Dendritic cell treated with granulocyte-macrophage colony-stimulating factor and Interleukin-4, amounts not matched to agents 40 ng/mL and 50 ng/mL, for 4 days (primary cell): ENCODE data around the gene TBX3.

Source experiments
- H3K27ac Mint-ChIP-seq: one replicate; pipeline ENCODE4 v1.8.0; 2022; ENCODE audit warnings: mild to moderate bottlenecking, mixed read lengths
- H3K27me3 Mint-ChIP-seq: one replicate; pipeline ENCODE4 v1.8.0; 2022; ENCODE audit warnings: mild to moderate bottlenecking, mixed read lengths
- H3K36me3 Mint-ChIP-seq: one replicate; pipeline ENCODE4 v1.8.0; 2022; ENCODE audit warnings: low read depth, mixed read lengths
- H3K4me1 Mint-ChIP-seq: one replicate; pipeline ENCODE4 v1.8.0; 2022; ENCODE audit warnings: low read depth, mixed read lengths
- H3K4me3 Mint-ChIP-seq: one replicate; pipeline ENCODE4 v1.8.0; 2022; ENCODE audit warnings: mild to moderate bottlenecking, moderate library complexity, mixed read lengths
- H3K9me3 Mint-ChIP-seq: one replicate; pipeline ENCODE4 v1.8.0; 2022; ENCODE audit warnings: mixed read lengths
- intact Hi-C: fragments of 100-400 bp; cut with micrococcal nuclease; formaldehyde crosslinking; loops from one replicate; pipeline ENCODE4 v1.15.0; 2022

Gene TBX3

DNA sequence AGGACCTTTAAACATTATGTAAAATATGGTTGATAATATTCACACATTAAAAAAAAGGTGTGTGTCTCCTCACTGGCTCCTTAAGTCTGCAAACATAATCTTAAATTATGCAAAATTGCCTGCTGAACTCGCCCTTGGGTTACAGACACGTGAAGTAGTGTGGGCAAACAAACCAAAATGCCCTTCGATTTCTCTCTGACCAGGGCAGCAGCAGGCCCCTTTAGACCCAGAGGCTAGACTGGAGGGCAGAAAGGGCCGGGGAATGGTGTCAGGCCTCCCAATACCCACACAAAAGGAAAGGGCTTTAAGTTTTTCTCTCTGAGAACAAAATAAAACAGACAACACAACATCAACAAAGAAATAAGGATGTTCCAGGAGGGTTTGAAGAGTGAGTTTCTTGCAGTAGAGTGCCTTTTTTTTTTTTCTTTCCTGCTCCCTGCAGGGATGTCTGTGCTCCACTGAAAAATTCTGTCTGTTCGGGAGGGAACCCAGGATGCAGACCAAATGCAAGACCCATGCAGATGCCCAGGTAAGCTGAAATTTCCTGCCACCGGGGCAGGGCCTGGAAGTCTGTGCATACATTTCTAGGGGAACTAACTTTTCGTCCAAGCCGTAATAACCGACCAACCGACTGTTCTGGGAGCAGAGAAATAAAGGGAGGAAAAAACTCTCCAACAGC lies 1.7 kb downstream of the TBX3 start:
- no peaks in the 10 kb centered on the region for H3K9me3 Mint-ChIP-seq
- no peak overlapping the region for H3K27ac Mint-ChIP-seq
- peaks cover 97% of the 10 kb centered on the region for H3K27me3 Mint-ChIP-seq
- intact Hi-C loops, result no loop called here
- H3K36me3 Mint-ChIP-seq, result no peaks in the 10 kb centered on the region
- H3K4me3 Mint-ChIP-seq, result no peak overlapping the region
- H3K4me1 Mint-ChIP-seq, result peaks cover 24% of the 10 kb centered on the region

GRCh38 chr12:114681116-114681871 lies 2.7 kb downstream of the TBX3 start:
- intact Hi-C loops, result no loop called here
- peaks cover 92% of the 10 kb centered on the region for H3K27me3 Mint-ChIP-seq
- H3K4me3 Mint-ChIP-seq, result no peak overlapping the region
- no peaks in the 10 kb centered on the region for H3K9me3 Mint-ChIP-seq
- H3K36me3 Mint-ChIP-seq, result no peaks in the 10 kb centered on the region
- peaks cover 17% of the 10 kb centered on the region for H3K4me1 Mint-ChIP-seq
- H3K27ac Mint-ChIP-seq, result no peak overlapping the region

- peaks cover 17% of the 10 kb centered on the region for H3K4me1 Mint-ChIP-seq
Observed at GRCh38 chr12:114680604-114681069, 3.3 kb downstream of the TBX3 start.

DNA sequence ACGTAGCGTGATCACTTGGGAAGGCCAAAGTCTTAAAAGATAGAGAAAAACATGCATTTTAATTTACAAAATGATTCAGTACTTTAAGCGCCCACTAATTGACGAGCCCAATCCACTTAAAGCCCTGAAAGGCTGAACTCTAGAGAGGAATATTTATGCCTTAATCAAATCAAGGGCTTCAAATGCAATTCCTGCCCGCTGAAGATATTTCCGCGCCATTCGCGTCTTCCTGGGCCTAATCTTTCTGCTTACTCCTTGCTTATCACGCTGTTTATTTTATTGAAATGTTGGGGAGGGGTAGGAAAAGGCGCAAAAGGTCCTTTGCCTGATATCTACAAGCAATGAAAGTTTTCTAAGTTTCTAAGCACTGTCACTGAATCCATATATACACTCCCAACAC lies 4.0 kb downstream of the TBX3 start:
- H3K9me3 Mint-ChIP-seq, result no peaks in the 10 kb centered on the region
- H3K27ac Mint-ChIP-seq, result no peak overlapping the region
- peaks cover 92% of the 10 kb centered on the region for H3K27me3 Mint-ChIP-seq
- intact Hi-C loops, result no loop called here
- no peak overlapping the region for H3K4me3 Mint-ChIP-seq
- no peaks in the 10 kb centered on the region for H3K36me3 Mint-ChIP-seq
- peaks cover 17% of the 10 kb centered on the region for H3K4me1 Mint-ChIP-seq

More at GRCh38 chr12:114680604-114681069, 3.3 kb downstream of the TBX3 start:
- no peak overlapping the region for H3K27ac Mint-ChIP-seq
- no peak overlapping the region for H3K4me3 Mint-ChIP-seq
- H3K36me3 Mint-ChIP-seq, result no peaks in the 10 kb centered on the region
- intact Hi-C loops, result no loop called here
- no peaks in the 10 kb centered on the region for H3K9me3 Mint-ChIP-seq
- H3K27me3 Mint-ChIP-seq, result peaks cover 92% of the 10 kb centered on the region

GRCh38 chr12:114679452-114679875 lies 4.5 kb downstream of the TBX3 start:
- no peaks in the 10 kb centered on the region for H3K9me3 Mint-ChIP-seq
- no peaks in the 10 kb centered on the region for H3K36me3 Mint-ChIP-seq
- intact Hi-C loops, result no loop called here
- peaks cover 17% of the 10 kb centered on the region for H3K4me1 Mint-ChIP-seq
- H3K27me3 Mint-ChIP-seq, result peaks cover 92% of the 10 kb centered on the region
- no peak overlapping the region for H3K4me3 Mint-ChIP-seq
- H3K27ac Mint-ChIP-seq, result no peak overlapping the region

DNA sequence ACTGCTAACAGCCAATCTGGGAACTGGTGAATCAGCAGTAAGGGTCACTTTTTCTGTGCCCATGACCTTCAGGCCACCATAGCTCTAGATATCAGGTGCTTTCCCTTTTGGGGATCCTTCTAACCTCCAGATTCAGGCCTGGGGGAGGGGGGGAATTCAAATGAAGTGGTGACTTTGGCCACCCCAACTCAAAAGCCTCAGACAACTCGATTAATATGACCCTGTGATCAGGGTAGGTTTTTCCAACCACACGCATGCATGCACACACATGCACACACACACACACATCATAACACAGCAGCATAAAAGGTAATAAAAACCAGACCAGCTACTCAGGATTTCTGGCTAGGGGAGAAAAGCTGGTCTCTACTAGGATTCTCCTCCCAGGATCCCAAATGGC lies 5.3 kb downstream of the TBX3 start:
- H3K36me3 Mint-ChIP-seq, result no peaks in the 10 kb centered on the region
- peaks cover 9% of the 10 kb centered on the region for H3K4me1 Mint-ChIP-seq
- peaks cover 91% of the 10 kb centered on the region for H3K27me3 Mint-ChIP-seq
- no peak overlapping the region for H3K4me3 Mint-ChIP-seq
- intact Hi-C loops, result no loop called here
- no peak overlapping the region for H3K27ac Mint-ChIP-seq
- no peaks in the 10 kb centered on the region for H3K9me3 Mint-ChIP-seq

GRCh38 chr12:114678028-114678427 lies 5.9 kb downstream of the TBX3 start:
- Mint-ChIP-seq H3K4me1 (peaks cover 2% of the 10 kb centered on the region), H3K4me3 (no peak overlapping the region), H3K27ac (no peak overlapping the region), H3K36me3 (no peaks in the 10 kb centered on the region), H3K27me3 (peaks cover 91% of the 10 kb centered on the region), H3K9me3 (no peaks in the 10 kb centered on the region)
- intact Hi-C loops, result no loop called here

- Mint-ChIP-seq H3K27ac (no peak overlapping the region), H3K4me1 (no peaks in the 10 kb centered on the region), H3K9me3 (no peaks in the 10 kb centered on the region), H3K27me3 (peaks cover 91% of the 10 kb centered on the region), H3K36me3 (no peaks in the 10 kb centered on the region), H3K4me3 (no peak overlapping the region)
- intact Hi-C loops, result no loop called here
Observed at GRCh38 chr12:114676142-114676741, 7.7 kb downstream of the TBX3 start.

DNA sequence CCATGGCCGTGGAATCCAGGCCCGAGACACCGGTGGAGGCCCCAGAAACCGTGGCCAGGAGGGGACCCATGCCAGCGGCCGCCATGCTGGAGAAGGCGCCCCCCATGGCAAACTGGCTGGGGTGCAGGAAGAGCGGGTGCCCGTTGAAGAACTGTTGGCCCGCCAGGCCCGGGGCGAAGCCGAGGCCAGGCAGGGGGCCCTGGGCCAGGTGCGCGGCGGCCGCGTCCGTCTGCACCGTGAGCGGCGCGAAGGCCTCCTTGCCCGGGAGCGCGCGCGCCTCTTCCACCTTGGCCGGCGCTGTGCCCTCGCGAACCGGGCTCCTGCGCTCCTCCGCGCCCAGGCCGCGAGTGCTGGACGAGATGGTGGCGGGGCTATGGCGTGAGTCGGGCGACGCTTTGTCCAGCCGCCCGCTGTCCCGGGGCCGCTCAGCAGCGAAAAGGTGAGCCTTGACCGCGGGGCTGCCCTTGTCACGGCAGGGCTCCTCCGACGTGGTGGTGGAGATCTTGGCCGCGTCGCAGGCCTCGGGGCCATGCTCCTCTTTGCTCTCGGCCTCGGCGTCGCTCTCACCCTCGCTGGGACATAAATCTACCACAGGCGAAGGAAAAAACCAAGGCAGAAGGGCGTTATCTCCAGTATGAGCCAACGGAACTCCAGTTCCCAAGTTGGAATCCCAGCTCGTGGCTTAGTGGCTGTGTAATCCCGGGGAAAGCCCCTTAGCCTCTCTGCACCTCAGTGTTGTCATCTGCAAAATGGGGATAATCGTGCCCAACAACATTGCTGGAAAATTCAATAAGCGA lies 9.5 kb downstream of the TBX3 start:
- peaks cover 87% of the 10 kb centered on the region for H3K27me3 Mint-ChIP-seq
- intact Hi-C loops, result no loop called here
- no peaks in the 10 kb centered on the region for H3K9me3 Mint-ChIP-seq
- no peaks in the 10 kb centered on the region for H3K4me1 Mint-ChIP-seq
- H3K27ac Mint-ChIP-seq, result no peak overlapping the region
- no peak overlapping the region for H3K4me3 Mint-ChIP-seq
- H3K36me3 Mint-ChIP-seq, result no peaks in the 10 kb centered on the region

GRCh38 chr12:114673901-114674250 lies 10.1 kb downstream of the TBX3 start:
- intact Hi-C loops, result no loop called here
- Mint-ChIP-seq H3K4me1 (no peaks in the 10 kb centered on the region), H3K4me3 (no peak overlapping the region), H3K9me3 (no peaks in the 10 kb centered on the region), H3K27me3 (peaks cover 87% of the 10 kb centered on the region), H3K27ac (no peak overlapping the region), H3K36me3 (no peaks in the 10 kb centered on the region)

- H3K9me3 Mint-ChIP-seq, result no peaks in the 10 kb centered on the region
- intact Hi-C loops, result no loop called here
- peaks cover under 1% of the 10 kb centered on the region for H3K4me1 Mint-ChIP-seq
- H3K36me3 Mint-ChIP-seq, result no peaks in the 10 kb centered on the region
- peaks cover 86% of the 10 kb centered on the region for H3K27me3 Mint-ChIP-seq
- H3K4me3 Mint-ChIP-seq, result no peak overlapping the region
- H3K27ac Mint-ChIP-seq, result no peak overlapping the region
Observed at GRCh38 chr12:114673169-114673833, 10.7 kb downstream of the TBX3 start.

- H3K9me3 Mint-ChIP-seq, result no peaks in the 10 kb centered on the region
- no peak overlapping the region for H3K27ac Mint-ChIP-seq
- H3K4me1 Mint-ChIP-seq, result peaks cover 6% of the 10 kb centered on the region
- intact Hi-C loops, result no loop called here
- H3K4me3 Mint-ChIP-seq, result no peak overlapping the region
- peaks cover 86% of the 10 kb centered on the region for H3K27me3 Mint-ChIP-seq
- H3K36me3 Mint-ChIP-seq, result no peaks in the 10 kb centered on the region
Observed at GRCh38 chr12:114672817-114673168, 11.2 kb downstream of the TBX3 start.
